Stomach smooth muscle (tissue), 2 donors: Measurements from ENCODE around the gene JAZF1.

Experiments used
- H3K27ac ChIP-seq: one replicate; pipeline ENCODE4 v1.7.0; 2013; ENCODE audit warnings: mild to moderate bottlenecking, low read length, inconsistent platforms
- H3K27me3 ChIP-seq, 2 donors: one replicate each; pipeline ENCODE4 v1.7.0; 2013; ENCODE audit warnings: low read length in 2 of 2; ENCODE audit not compliant: insufficient read depth in 2 of 2, control insufficient read depth in 1 of 2
- H3K36me3 ChIP-seq, 2 donors: one replicate each; pipeline ENCODE4 v1.7.0; 2013; ENCODE audit warnings: low read length in 2 of 2; ENCODE audit not compliant: control insufficient read depth in 2 of 2, insufficient read depth in 2 of 2
- H3K4me1 ChIP-seq: one replicate; pipeline ENCODE4 v1.7.0; 2013; ENCODE audit warnings: low read length; ENCODE audit not compliant: control insufficient read depth, insufficient read depth
- H3K4me3 ChIP-seq, 2 donors: one replicate each; pipeline ENCODE4 v1.7.0; 2013; ENCODE audit warnings: low read length in 2 of 2
- H3K9ac ChIP-seq, 2 donors: one replicate each; pipeline ENCODE4 v1.7.0; 2013; ENCODE audit warnings: low read length in 2 of 2, mild to moderate bottlenecking in 1 of 2
- H3K9me3 ChIP-seq, 2 donors: one replicate each; pipeline ENCODE4 v1.7.0; 2013; ENCODE audit warnings: low read length in 2 of 2; ENCODE audit not compliant: control insufficient read depth in 2 of 2
- donor health status: healthy.
- donor health status: Pancreatic carcinoma.

Gene JAZF1

DNA sequence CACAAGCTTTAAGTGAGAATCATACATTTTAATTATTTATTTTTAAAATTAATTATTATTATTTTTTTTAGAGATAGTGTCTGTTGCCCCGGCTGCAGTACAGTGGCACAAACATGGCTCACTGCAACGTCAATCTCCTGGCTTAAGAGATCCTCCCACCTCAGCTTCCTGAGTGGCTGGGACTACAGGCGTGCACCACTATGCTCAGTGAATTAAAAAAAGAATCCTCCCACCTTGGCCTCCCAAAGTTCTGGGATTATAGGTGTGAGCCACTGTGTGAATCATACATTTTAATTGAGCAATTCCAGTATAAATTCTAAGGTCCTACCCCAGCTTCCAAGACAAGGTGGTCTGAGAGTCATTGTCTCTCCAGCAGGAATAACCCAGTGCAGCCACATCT is 172.4 kb downstream of the JAZF1 start:
- H3K27me3 ChIP-seq: no peaks in the 10 kb centered on the region
- no peaks in the 10 kb centered on the region for H3K36me3 ChIP-seq
- no peaks in the 10 kb centered on the region for H3K4me1 ChIP-seq
- H3K4me3 ChIP-seq: no peak overlapping the region
- no peak overlapping the region for H3K27ac ChIP-seq
- no peaks in the 10 kb centered on the region for H3K9me3 ChIP-seq
- H3K9ac ChIP-seq: no peak overlapping the region

DNA sequence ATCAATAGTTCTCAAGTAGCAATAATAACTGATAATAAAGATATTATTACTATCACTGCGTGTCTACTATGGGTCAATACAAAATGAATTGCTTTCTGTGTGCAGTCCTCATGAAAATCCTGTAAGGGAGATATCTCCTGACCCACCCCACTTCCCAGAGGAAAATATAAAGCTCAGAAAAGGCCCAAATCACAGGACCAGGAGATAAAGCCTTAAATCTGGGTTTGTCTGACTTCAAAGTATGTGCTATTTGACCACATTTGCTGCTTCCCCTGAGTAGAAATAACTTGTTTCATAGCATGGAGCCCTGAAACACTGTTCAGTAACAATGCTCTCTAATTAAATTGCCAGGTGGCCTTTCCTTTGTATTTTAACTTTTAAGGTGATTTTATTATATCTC is 174.1 kb downstream of the JAZF1 start:
- H3K4me3 ChIP-seq: no peak overlapping the region
- H3K9me3 ChIP-seq: no peaks in the 10 kb centered on the region
- H3K9ac ChIP-seq: no peak overlapping the region
- H3K27me3 ChIP-seq: no peaks in the 10 kb centered on the region
- no peak overlapping the region for H3K27ac ChIP-seq
- no peaks in the 10 kb centered on the region for H3K4me1 ChIP-seq
- no peaks in the 10 kb centered on the region for H3K36me3 ChIP-seq

GRCh38 chr7:28005847-28006231 is 174.8 kb downstream of the JAZF1 start:
- no peak overlapping the region for H3K4me3 ChIP-seq
- H3K27me3 ChIP-seq: no peaks in the 10 kb centered on the region
- H3K9me3 ChIP-seq: no peaks in the 10 kb centered on the region
- no peak overlapping the region for H3K9ac ChIP-seq
- no peaks in the 10 kb centered on the region for H3K36me3 ChIP-seq
- H3K27ac ChIP-seq: no peak overlapping the region
- no peaks in the 10 kb centered on the region for H3K4me1 ChIP-seq

DNA sequence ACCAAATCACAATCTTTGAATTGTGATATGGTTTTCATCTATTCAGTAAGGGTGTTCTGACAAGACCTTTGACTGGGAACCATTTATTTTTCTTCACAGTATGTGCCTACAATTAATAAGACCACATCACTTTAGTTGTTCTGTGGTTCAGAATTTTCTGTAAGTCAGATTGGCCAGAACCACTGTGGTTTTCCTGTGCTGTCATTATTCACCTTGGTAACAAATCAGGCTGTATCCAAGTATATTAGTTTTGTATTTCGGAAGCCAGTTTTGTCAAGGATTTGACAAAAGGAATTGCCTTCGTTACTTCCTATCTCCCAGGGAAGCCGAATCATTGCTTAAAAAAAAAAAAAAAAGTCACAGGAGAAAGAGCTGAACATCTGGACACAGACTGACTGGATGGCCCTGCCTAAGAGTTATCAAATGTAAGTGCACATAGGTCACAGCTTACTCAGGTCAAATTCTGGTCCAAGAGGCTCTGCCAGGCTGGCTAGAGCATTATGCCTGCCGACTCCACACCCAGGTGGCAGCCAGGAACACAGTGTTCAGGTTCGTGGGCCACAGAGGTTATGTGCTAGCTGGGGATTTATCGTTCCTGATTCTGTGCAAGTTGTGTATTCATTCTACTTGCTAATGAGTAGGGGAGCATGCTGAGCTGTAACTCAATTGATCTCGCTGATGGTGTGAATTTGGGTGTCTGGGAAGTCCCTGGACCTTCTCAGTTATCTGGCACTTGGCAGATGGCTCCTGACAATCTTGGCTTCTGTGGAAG is 175.3 kb downstream of the JAZF1 start:
- no peak overlapping the region for H3K4me3 ChIP-seq
- H3K4me1 ChIP-seq: no peaks in the 10 kb centered on the region
- no peak overlapping the region for H3K27ac ChIP-seq
- no peaks in the 10 kb centered on the region for H3K27me3 ChIP-seq
- H3K36me3 ChIP-seq: no peaks in the 10 kb centered on the region
- H3K9me3 ChIP-seq: no peaks in the 10 kb centered on the region
- H3K9ac ChIP-seq: no peak overlapping the region

DNA sequence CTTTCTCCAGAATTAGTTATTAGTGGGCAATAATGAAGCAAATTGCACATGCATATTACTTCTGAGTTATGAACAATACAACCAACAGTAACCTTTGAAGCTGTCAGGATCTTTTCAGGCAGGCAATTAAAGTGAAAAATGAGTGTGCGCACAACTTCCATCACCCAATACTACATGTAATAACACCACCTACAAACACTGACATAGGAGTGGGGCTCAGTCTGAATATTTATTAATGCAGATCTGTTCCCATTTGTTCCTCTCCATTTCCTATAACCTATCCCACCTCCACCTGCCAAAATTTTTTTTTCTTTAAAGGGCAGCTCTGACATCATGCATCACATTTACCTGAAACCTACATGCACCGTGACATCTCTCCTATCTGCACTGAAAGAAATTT is 177.2 kb downstream of the JAZF1 start:
- H3K27me3 ChIP-seq: no peaks in the 10 kb centered on the region

DNA sequence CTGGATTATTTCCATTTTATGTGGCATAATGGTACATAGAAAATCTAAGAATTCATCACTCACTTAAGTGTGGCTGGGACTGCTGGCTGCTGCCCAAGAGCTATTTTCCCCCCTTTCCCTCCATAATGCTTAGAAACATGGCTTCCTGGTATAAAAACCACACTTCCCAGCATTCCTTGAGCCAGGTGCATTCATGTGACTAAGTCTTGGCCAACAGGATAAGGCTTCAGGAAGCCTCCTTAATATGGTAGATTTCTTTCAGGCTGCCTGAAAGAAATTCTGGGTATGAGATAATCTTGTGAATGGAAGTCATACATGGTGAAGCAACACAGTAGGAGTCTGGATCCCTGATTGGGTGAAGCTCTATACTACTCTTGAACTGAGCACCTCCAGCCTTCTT is 178.0 kb downstream of the JAZF1 start:
- Histone ChIP-seq H3K27ac (no peak overlapping the region), H3K4me3 (no peak overlapping the region), H3K4me1 (peaks cover 2% of the 10 kb centered on the region), H3K27me3 (no peaks in the 10 kb centered on the region), H3K9me3 (no peaks in the 10 kb centered on the region), H3K9ac (no peak overlapping the region), H3K36me3 (no peaks in the 10 kb centered on the region)

More for the DNA sequence above, 177.2 kb downstream of the JAZF1 start:
- Histone ChIP-seq H3K9ac (no peak overlapping the region), H3K9me3 (no peaks in the 10 kb centered on the region), H3K4me3 (no peak overlapping the region), H3K4me1 (peaks cover 2% of the 10 kb centered on the region), H3K36me3 (no peaks in the 10 kb centered on the region), H3K27ac (no peak overlapping the region)

DNA sequence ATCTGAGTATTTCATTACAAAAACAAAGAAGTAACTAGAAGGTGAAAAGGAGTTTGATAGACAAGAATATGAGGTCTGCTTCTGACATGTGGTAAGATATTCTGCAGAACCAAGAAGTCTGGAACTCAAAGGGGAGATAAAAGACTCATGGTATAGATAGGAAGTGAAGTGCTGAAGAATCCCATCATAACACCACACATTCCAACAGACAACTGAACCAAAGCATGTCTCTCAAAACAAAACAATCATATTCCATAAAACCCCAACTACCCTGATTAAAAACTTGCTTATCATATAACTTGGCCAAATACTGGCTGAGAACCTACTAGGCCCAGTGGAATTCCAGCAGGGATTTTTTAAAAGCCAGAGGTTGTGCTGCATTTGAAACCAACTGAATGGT is 178.7 kb downstream of the JAZF1 start:
- Histone ChIP-seq H3K9me3 (no peaks in the 10 kb centered on the region), H3K36me3 (no peaks in the 10 kb centered on the region), H3K4me1 (peaks cover 2% of the 10 kb centered on the region), H3K4me3 (no peak overlapping the region), H3K27me3 (no peaks in the 10 kb centered on the region), H3K27ac (no peak overlapping the region), H3K9ac (no peak overlapping the region)

GRCh38 chr7:27999829-28000228 is 180.8 kb downstream of the JAZF1 start:
- no peaks in the 10 kb centered on the region for H3K9me3 ChIP-seq
- no peaks in the 10 kb centered on the region for H3K27me3 ChIP-seq
- no peak overlapping the region for H3K27ac ChIP-seq
- H3K4me1 ChIP-seq: peaks cover 2% of the 10 kb centered on the region
- no peak overlapping the region for H3K9ac ChIP-seq
- no peak overlapping the region for H3K4me3 ChIP-seq
- H3K36me3 ChIP-seq: no peaks in the 10 kb centered on the region

DNA sequence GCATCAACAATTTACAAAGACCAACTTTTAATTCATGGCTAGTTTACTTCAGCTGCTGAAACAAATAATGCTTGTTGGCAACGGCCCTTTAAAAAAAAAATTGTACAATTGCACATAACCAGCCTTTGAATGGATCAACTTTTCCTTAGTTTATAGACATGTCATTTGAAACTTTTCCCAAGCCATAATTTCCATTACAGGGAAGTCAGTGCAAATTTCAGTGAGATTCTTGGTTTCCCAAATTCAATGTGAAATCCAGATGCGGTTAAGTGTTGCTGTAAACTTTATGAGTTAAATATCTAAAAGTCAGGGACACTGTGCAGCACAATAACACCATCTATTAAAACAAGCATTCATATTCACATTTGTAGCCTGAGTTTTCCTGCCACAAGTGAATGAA is 182.2 kb downstream of the JAZF1 start:
- no peaks in the 10 kb centered on the region for H3K9me3 ChIP-seq
- H3K36me3 ChIP-seq: no peaks in the 10 kb centered on the region
- H3K4me3 ChIP-seq: no peak overlapping the region
- no peak overlapping the region for H3K9ac ChIP-seq
- H3K4me1 ChIP-seq: peaks cover 2% of the 10 kb centered on the region
- H3K27me3 ChIP-seq: no peaks in the 10 kb centered on the region
- no peak overlapping the region for H3K27ac ChIP-seq

- Histone ChIP-seq H3K4me3 (no peak overlapping the region), H3K27me3 (no peaks in the 10 kb centered on the region)
Measured at GRCh38 chr7:27997188-27997707, 183.3 kb downstream of the JAZF1 start.

DNA sequence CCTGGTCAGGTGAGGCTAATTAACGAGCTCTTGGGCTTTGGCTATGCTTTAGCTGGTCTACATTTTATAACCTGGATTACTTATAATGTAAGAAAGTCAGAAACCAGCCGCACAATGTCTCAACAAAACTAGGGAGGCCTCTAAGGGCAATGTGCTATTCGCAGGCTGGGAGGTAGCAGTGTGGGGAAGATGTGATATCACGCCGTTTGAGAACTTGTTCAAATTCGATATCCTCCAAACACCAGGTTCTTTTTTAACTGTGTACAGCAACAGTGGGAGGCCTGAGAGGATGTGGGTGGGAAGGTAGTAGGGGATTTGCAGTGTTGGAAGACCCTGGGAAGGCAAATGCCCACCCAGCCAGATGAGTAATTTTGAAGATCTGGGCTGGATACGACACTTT is 184.5 kb downstream of the JAZF1 start:
- Histone ChIP-seq H3K36me3 (no peaks in the 10 kb centered on the region), H3K27me3 (no peaks in the 10 kb centered on the region), H3K4me3 (no peak overlapping the region), H3K4me1 (peaks cover 2% of the 10 kb centered on the region), H3K9me3 (no peaks in the 10 kb centered on the region), H3K9ac (no peak overlapping the region), H3K27ac (no peak overlapping the region)

More at GRCh38 chr7:27997188-27997707, 183.3 kb downstream of the JAZF1 start:
- Histone ChIP-seq H3K4me1 (peaks cover 2% of the 10 kb centered on the region), H3K36me3 (no peaks in the 10 kb centered on the region), H3K9ac (no peak overlapping the region), H3K27ac (no peak overlapping the region), H3K9me3 (no peaks in the 10 kb centered on the region)
